Amniotic stem cell (primary cell): ENCODE data around the gene ARHGEF40.

Experiments used
- DNase-seq: peaks from one replicate; lab custom pipeline; 2025; lab: John Stamatoyannopoulos, UW

The ARHGEF40 gene

GRCh38 chr14:21083565-21084325 is 13.6 kb downstream of the ARHGEF40 start:
- no peak for DNase-seq

- no peak for DNase-seq
Measured at GRCh38 chr14:21084396-21084795, 14.3 kb downstream of the ARHGEF40 start.

GRCh38 chr14:21084998-21085853 is 15.1 kb downstream of the ARHGEF40 start:
- DNase-seq = peak; percentile 70

DNA sequence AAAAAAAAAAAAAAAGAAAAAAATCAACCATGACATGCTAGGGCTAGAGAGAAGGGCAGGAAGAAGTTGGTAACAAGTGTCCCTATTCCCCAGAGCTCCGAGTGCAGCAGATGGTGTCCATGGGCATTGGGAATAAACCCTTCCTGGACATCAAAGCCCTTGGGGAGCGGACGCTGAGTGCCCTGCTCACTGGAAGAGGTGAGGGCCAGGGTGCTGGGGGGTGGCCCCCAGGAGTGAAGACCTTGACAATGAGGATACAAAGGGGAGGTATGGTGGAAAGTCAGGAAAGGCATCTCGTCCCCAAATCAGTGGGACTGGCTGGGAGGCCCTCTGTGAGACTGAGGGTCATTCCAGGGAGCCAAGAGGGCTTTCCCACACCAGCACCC is 16.8 kb downstream of the ARHGEF40 start:
- DNase-seq = no peak

GRCh38 chr14:21087294-21088091 is 17.4 kb downstream of the ARHGEF40 start:
- DNase-seq = peak; percentile 96

DNA sequence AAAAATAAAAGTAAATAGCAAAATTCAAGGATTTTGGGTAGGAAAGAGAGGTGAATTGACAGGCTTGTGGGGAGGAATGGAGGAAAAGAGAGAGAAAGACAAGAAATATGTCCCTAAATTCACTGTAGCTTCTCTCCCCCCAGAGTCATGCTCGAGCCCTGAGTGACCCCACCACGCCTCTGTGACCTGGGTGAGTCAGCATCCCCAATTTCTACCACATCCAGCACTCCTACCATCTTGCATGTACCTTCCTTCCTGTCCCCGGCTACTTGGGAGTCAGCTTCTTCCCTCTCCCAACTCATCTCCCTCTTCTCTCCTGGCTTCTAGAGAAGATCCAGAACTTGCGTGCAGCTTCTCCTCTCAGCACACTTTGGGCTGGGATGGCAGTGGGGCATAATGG is 18.6 kb downstream of the ARHGEF40 start:
- no peak for DNase-seq

GRCh38 chr14:21089271-21089670 is 19.2 kb downstream of the ARHGEF40 start:
- DNase-seq = no peak

GRCh38 chr14:21089877-21090193 is 19.7 kb downstream of the ARHGEF40 start:
- DNase-seq = no peak

- DNase-seq = no peak
Measured at GRCh38 chr14:21090194-21090939, 20.3 kb downstream of the ARHGEF40 start.

- no peak for DNase-seq
Measured at GRCh38 chr14:21090940-21091663, 21.0 kb downstream of the ARHGEF40 start.

GRCh38 chr14:21091821-21092272 is 21.7 kb downstream of the ARHGEF40 start:
- no peak for DNase-seq

DNA sequence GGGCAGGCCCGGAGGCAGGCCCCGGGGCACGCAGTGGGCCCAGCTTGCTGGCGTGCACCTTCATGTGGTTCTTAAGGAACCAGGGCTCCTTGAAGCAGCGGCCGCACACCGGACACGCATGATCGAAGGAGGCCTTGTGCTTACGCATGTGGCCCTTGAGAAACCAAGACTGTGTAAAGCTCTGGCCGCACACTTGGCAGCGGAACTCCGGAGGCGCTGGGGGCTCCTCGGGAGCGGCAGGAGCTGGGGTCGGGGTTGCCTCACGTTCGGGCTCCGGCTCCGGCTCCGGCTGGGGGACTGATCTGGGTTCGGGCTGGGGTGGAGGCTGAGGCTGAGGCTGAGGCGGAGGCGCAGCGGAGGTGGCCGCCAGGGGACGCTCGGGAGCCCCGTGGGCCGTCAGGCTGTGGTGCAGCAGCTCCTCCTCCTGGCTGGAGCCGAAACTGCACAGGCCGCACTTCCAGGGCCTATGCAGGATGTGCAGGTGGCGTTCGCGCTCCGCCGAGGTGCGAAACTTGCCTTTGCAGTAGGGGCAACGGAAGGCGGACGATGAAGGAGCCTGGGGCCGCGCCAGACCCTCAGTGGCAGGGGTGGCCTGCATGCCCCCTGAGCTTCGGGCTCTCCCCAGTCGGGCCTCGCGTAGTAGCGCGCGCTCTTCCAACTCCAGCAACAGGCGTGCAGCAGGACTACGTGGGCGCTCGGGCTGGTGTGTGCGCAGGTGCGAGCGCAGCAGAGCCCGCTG is 22.3 kb downstream of the ARHGEF40 start:
- DNase-seq = no peak

DNA sequence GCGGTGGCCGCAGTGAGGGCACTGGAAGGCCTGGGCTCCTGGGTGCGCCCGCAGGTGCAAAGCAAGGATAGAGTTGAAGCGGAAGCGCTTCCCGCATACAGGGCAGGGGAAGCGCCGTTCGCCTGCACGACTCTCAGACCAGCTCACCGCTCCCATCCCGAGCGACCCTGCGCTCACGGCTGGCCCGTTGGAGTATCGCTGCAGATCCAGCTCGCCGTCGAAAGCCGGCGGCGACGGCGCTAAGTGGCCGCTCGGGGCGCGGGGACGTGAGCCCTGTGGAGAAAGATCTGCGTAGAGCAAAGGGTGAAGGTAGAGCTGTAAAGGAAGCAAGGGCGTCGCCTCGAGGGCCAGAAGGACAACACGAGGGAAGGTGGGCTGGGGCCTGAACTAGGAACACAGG is 22.9 kb downstream of the ARHGEF40 start:
- no peak for DNase-seq

- no peak for DNase-seq
Measured at GRCh38 chr14:21093769-21094681, 23.9 kb downstream of the ARHGEF40 start.

GRCh38 chr14:21095430-21096205 is 25.5 kb downstream of the ARHGEF40 start:
- no peak for DNase-seq

- DNase-seq = no peak
Measured at GRCh38 chr14:21096438-21096837, 26.3 kb downstream of the ARHGEF40 start.

DNA sequence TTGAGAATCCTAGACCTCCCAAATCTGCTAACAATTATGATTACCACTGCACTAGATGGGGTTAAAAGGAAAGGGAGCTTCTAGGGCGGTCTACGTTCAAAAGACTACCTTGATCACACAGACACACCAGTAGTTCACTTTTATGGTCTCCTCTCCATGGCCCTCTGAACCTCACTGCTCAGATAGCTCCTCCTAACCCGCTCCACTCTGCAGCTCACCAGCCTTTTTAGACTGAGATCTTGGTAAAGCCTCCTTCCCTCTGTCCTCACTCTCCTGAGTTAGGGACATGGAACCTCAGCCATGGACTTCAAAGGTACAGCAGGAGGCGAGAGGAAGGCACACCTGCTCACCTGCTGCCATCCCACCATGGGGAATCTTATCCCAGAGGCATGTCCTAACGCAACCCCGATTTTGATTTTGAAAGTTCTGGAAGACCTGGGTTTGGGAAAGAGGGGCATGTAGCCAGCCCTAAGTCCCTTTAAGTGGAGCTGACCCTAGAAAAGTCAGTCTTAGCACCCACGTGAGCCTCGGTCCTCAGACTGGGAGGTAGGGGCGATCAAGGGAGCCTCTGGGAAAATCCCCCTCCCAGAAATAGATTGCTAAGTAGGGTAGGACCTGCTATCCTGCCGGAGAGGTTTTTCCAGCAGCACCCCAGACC is 27.0 kb downstream of the ARHGEF40 start:
- DNase-seq = no peak

- no peak for DNase-seq
Measured at GRCh38 chr14:21097636-21098075, 27.6 kb downstream of the ARHGEF40 start.
